ENCODE measurements around the gene TCF7. TPM values are rescaled to one million over a fixed set of nuclear protein-coding genes. Genes with fewer than 3 reads are reported as not detected.
A peak's percentile ranks its signal among the peaks of the same experiment; 100 is the strongest.

Gene TCF7
- total RNA-seq, 6 experiments from 2014 or later: 0.99 to 3.9 (median 3.2) TPM

DNA sequence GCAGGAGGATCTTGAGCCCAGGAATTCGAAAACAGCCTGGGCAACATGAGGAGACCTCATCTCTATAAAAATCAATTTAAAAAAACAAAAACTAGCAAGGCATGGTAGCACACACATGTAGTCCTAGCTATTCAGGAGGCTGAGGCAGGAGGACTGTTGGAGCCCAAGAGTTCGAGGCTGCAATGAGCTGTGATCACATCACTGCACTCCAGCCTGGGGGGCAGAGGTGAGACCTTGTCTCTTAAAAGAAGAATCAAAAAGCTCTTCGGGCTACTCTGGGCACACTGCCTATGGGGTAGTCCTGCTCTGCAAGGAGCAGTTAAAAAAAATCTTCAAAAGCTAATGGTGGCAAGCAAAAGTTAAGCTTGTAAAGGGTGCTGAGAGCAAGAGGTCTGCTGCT lies 38.8 kb downstream of the TCF7 start:
- no peak overlapping the region for H3K4me3 Mint-ChIP-seq
- peak overlapping the region; percentile 16; the same call in 1 of the 2 replicates for H3K27ac Mint-ChIP-seq
- H3K27me3 Mint-ChIP-seq (ENCODE audit: insufficient read depth): no peaks in the 10 kb centered on the region
- TF ChIP-seq, protein P1, sequence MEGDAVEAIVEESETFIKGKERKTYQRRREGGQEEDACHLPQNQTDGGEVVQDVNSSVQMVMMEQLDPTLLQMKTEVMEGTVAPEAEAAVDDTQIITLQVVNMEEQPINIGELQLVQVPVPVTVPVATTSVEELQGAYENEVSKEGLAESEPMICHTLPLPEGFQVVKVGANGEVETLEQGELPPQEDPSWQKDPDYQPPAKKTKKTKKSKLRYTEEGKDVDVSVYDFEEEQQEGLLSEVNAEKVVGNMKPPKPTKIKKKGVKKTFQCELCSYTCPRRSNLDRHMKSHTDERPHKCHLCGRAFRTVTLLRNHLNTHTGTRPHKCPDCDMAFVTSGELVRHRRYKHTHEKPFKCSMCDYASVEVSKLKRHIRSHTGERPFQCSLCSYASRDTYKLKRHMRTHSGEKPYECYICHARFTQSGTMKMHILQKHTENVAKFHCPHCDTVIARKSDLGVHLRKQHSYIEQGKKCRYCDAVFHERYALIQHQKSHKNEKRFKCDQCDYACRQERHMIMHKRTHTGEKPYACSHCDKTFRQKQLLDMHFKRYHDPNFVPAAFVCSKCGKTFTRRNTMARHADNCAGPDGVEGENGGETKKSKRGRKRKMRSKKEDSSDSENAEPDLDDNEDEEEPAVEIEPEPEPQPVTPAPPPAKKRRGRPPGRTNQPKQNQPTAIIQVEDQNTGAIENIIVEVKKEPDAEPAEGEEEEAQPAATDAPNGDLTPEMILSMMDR (IDR thresholded peaks at IDR 0.05): no peak
- H3K9me3 Mint-ChIP-seq: no peaks in the 10 kb centered on the region
- H3K36me3 Mint-ChIP-seq (ENCODE audit: low read depth): peaks cover 48% of the 10 kb centered on the region
- peaks cover 36% of the 10 kb centered on the region for H3K4me1 Mint-ChIP-seq (ENCODE audit: low read depth)
- DNase-seq: no peak

DNA sequence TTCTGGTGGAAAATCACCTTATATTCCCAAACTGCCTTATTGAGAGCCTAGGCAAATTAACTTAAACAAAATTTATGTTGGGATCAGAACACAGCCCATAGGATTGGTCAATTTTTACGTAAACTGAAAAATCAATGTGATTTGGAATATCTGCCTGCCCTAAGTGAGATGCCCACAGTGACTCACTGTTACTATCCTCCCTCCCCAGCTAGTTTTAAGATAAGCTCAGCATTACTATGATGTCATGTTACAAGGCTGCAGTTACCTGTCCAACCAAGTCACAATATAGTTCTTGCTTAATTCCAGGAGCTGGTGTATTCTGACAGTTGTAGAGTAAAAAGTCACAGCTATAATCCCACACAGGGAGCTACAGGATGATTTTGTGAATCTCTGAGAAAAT lies 39.2 kb downstream of the TCF7 start:
- no peaks in the 10 kb centered on the region for H3K27me3 Mint-ChIP-seq (ENCODE audit: insufficient read depth)
- peaks cover 52% of the 10 kb centered on the region for H3K36me3 Mint-ChIP-seq (ENCODE audit: low read depth)
- H3K4me3 Mint-ChIP-seq: no peak overlapping the region
- no peak for DNase-seq
- H3K4me1 Mint-ChIP-seq (ENCODE audit: low read depth): peaks cover 36% of the 10 kb centered on the region
- no peaks in the 10 kb centered on the region for H3K9me3 Mint-ChIP-seq
- TF ChIP-seq, protein P1 (IDR thresholded peaks at IDR 0.05): no peak
- H3K27ac Mint-ChIP-seq: no peak overlapping the region

DNA sequence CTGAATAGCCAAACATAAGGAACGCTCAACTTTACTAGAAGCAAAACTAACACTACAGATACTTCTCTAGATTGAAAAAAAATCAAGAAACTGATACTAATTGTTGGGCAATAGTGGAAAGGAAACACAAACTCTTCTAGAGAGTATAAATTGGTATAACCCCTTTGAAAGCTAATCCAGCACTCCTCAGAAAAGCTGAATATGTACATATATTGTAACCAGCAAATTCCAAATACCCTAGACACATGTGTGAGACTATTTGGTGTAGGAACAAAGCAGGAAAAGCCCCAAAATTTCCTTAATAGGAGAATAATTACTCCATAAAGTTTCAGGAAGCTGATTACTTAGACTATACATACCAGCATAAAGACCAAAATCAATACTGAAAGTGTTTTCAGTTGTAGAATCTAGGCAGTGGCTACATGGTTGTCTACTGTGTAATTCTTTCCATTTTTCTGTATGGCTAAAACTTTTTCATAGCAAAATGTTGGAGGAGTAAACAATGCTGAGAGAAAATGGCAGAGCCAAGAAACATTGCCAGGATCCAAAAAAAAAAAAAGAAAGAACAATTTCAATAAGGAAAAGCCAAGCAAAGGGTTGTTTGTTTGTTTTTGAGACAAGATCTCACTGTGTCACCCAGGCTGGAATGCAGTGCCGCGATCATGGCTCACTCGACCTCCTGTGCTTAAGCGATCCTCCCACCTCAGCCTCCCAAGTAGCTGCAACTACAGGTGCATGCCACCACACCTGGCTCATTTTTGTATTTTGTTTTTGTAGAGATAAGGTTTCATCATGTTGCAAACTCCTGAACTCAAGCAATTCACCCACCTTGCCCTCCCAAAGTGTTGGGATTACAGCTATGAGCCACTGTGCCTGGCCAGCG lies 47.3 kb downstream of the TCF7 start:
- Mint-ChIP-seq H3K27ac (no peak overlapping the region), H3K9me3 (no peaks in the 10 kb centered on the region), H3K27me3 (ENCODE audit: insufficient read depth) (no peaks in the 10 kb centered on the region), H3K36me3 (ENCODE audit: low read depth) (peaks cover 50% of the 10 kb centered on the region), H3K4me1 (ENCODE audit: low read depth) (no peaks in the 10 kb centered on the region), H3K4me3 (no peak overlapping the region)
- DNase-seq: no peak
- TF ChIP-seq, protein P1 (IDR thresholded peaks at IDR 0.05): no peak

DNA sequence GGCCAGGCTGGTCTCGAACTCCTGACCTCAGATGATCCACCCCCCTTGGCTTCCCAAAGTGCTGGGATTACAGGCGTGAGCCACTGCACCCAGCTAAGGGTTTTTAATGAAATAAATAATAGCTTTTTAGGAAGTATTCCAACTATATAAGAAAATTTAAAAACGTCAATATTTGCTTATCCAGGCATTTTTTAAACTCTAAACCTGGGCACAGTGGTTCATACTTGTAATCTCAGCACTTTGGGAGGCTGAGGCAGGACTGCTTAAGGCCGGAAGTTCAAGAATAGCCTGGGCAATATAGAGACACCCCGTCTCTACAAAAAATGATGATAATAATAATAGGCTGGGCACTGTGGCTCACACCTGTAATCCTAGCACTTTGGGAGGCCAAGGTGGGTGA lies 48.1 kb downstream of the TCF7 start:
- Mint-ChIP-seq H3K9me3 (no peaks in the 10 kb centered on the region), H3K4me3 (no peak overlapping the region), H3K4me1 (ENCODE audit: low read depth) (no peaks in the 10 kb centered on the region), H3K27me3 (ENCODE audit: insufficient read depth) (no peaks in the 10 kb centered on the region), H3K27ac (no peak overlapping the region), H3K36me3 (ENCODE audit: low read depth) (peaks cover 48% of the 10 kb centered on the region)
- no peak for DNase-seq
- TF ChIP-seq, protein P1 (IDR thresholded peaks at IDR 0.05): no peak

DNA sequence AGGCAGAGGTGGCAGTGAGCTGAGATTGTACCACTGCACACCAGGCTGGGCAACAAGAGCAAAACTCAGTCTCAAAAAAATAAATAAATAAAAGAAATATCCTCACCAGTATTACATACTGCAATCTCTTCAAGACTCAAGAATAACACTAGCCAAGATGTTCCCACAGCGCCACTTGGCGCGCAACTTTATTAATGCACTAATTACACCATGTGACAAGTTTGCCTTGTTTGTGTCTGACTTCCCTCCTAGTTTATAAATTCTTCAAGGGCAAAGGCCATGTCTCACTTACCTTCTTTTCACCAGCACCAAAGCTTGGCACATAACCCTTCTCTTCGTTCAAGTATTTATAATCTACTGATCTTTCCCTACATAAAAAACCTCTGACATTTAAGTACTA lies 57.5 kb downstream of the TCF7 start:
- DNase-seq: no peak
- Mint-ChIP-seq H3K27ac (no peak overlapping the region), H3K36me3 (ENCODE audit: low read depth) (peaks cover 44% of the 10 kb centered on the region), H3K4me1 (ENCODE audit: low read depth) (peaks cover 37% of the 10 kb centered on the region), H3K27me3 (ENCODE audit: insufficient read depth) (peaks cover 2% of the 10 kb centered on the region; the same call in 1 of the 2 replicates), H3K9me3 (no peaks in the 10 kb centered on the region), H3K4me3 (no peak overlapping the region)
- TF ChIP-seq, protein P1 (IDR thresholded peaks at IDR 0.05): no peak

Data from HFFc6 (cell line).